ENCODE results near the gene KLHL12.

The KLHL12 gene

DNA sequence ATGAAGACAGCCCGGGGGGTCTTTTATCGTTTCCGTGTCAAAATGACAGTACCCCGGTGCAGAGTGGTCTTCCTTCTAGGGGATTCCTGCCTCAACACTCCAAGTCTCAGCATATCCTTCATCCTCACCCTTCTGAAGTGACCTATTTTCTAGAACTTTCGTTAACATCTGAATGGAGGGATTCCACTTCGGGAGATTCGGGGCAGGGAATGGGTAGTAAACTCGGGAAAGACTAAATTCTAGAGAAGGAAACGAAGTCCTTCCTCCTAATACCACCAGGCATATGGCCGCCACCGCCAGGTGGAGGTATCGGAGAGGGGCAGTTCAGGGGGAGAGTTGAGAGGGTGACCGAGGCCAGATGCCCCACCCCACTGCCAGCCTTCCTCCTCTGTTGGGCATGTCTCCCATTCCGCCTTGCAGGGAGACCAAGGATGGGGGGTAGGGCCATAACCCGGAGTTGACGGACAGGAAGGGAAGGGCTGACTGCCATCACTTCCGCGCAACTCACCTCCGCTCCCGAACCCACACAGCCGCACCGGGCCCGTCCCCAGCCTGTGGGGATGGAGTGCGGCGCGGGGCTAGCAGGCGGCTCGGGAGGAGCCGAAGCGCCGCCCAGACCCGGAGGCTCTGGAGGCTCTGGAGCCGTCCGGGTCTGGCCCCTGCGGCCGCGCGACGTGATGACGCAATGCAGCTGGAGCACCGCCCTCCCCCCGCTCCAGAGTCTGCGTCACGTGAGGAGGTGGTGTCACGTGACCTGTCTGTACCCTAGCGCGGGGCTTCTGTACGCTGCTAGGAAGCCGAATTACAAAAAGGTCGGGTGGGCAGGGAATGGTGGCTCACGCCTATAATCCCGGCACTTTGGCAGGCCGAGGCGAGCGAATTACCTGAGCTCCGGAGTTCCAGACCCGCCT lies at the start of gene KLHL12:
KLHL12 (minus strand) TSS at position 654 of the 911 bp plus-strand sequence. CDS start 2,072 bp downstream, outside the sequence.
- peak; percentile 84 for DNase-seq

DNA sequence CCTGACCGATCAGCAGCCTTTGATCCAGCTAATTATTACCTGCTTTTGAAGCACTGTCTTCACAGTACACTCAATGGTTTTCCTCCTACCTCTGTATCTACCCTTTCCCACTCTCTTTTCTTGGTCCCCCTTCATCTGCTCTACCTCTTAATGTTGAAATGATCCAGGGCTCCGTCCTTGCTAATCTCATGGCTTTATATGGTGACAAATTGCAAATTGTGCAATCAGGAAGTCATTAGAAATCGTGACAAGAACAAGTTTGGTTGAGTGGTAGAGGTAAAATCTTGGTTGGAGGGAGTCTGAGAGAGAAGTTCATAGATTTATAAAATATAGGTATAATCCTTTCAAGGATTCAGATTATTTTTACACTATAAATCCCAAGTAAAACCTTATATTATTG lies 49.6 kb upstream of the KLHL12 start:
- DNase-seq = no peak

DNA sequence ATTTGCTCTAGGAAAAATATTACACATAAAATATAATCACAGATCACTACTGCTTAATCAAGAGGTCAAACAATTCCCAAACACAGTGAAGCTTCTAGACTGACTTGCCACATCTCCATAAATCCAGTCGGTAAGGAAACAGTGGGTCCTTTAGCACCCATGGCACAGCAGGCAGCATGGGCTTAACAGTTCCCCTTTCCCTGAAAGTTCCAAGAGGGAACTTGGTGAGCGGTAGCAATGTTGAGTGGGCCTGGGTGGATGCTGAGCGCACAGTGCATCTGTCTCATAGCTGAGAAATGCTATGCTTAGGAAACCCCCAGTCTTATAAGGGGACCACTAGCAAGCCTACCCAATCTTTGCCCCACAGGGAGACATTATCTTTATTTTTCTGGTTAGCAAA lies 47.8 kb upstream of the KLHL12 start:
- no peak for DNase-seq

DNA sequence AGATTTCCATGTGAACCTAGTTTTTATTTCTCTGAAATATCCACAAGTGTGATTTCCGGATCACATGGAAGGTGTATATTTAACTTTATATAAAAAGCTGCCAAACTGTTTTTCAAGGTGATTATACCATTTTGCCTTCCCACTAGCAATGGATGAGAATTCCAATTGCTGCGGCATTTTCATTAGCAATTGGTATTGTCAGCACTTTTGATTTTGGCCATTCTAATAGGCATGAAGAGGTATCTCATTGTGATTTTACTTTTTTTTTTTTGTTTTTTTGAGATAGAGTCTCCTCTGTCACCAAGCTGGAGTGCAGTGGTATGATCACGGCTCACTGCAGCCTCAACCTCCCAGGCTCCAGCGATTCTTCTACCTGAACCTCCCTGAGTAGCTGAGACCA lies 45.0 kb upstream of the KLHL12 start:
- no peak for DNase-seq

DNA sequence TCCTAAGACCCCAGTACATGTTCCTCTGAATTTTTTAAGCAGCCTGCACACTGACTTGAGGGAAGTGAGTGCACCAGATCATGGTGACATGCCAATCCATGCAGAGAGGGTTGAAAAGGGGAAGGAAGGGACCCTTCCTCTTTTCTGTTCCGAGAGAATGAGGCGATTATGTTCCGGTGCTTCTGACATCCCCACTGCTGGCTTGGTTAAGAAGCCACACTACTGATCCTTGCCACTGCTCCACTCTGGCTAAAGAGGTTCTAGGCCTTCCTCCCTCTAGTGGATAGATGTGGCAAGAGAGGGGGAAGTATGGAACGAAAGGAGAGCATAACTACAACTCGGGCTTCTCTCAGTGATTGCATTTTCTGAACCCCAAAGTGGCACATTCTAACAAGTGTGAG lies 41.9 kb upstream of the KLHL12 start:
- DNase-seq = peak; percentile 90

DNA sequence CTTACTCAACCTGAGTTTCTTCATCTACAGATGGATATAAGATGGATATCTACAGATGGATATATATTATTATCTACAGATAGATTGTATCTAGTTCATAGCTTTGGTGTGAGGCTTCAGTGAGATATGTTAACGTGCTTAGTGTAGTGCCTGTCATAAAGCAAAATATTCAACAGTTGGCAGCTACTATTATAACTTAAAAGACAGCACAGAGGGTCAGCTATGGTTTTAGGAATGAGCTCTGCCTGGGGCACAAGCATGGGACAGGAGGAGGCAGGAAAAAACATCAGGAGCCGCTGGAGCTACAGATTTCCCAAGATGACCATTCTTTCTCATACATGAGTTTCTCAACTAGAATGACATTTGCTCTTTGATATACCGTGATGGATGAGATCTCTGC lies 41.3 kb upstream of the KLHL12 start:
- DNase-seq = no peak

DNA sequence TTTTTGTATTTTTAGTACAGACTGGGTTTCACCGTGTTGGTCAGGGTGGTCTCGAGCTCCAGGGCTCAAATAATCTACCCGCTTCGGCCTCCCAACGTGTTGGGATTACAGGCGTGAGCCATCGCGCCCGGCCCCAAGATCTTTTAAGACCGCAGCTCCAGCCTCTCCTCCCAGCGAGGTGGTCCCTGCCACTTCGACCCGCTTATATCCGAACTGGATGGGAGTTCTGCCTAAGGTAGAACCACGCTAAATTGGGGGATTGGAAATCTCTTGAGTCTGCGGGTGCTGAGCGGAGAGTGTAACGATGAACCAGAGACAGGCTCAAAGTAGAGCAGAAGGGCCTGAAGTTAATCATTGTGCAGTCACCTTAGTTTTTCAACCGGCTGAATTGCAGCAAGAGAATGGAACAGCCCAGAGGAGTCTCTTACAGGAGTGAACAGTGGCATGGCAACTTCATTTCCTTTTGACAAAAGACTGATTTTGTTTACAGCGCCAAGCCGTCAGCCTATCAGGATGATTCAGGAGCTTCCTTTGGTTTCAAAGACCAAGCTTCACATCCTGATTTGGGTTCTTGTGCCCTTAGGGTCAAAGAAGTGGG lies 40.7 kb upstream of the KLHL12 start:
- DNase-seq = peak; percentile 1

DNA sequence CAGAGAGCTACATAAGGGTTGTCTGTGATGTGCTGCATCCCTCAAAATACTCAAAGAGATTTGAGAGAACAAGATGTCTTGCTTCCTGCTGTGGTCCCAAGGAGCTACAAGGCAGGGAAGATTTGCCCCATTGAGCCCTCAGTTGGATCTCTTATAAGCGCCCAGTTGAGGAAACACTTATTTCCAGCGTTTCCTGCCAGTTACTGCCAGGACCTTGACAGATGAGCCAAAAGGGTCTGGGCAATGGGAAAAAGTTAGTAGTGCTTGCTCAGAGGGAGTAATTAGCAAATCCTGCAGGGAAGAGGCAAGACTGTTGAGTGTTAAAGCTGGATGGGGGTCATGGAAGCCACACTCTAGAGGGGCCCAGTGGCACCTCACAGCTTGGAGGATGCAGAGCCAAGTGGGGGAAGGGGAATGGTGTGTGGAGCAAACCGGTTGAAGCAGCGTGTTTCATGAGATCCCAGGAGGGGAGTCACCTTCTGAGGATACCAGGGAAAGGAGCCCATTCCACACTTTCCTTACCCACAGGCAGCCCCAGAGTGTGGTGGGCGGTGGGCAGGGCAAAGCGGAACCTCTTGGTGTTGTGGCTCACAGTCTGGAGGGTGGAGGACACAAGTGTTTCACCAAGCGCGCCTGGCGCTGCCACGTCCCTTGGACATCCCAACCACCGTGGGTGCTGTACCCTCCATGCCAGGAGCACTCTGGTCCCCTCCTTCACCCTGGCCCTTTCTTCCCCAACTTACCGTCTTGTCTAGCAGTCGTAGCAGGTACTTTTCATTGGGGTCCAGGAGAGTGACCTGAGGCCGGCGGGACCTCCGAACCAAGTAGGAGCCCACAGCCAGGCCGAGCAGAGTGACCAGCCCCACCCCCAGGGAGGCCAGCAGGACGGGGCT lies 39.2 kb upstream of the KLHL12 start:
- no peak for DNase-seq

DNA sequence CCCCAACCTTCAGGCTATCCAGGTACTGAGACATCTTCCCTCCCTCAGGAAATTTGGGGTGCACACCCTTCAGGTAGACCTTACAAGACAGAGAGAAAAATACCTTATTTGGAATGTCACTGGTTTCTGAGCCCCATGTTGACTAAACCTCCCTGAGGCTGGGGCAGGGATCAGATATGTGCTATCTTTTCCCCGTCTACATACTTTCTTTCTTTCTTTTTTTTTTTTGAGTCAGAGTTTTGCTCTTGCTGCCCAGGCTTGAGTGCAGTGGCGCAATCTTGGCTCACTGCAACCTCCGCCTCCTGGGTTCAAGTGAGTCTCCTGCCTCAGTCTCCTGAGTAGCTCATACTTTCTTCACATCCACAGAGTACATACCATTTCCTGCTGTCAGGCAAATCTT lies 38.4 kb upstream of the KLHL12 start:
- no peak for DNase-seq

DNA sequence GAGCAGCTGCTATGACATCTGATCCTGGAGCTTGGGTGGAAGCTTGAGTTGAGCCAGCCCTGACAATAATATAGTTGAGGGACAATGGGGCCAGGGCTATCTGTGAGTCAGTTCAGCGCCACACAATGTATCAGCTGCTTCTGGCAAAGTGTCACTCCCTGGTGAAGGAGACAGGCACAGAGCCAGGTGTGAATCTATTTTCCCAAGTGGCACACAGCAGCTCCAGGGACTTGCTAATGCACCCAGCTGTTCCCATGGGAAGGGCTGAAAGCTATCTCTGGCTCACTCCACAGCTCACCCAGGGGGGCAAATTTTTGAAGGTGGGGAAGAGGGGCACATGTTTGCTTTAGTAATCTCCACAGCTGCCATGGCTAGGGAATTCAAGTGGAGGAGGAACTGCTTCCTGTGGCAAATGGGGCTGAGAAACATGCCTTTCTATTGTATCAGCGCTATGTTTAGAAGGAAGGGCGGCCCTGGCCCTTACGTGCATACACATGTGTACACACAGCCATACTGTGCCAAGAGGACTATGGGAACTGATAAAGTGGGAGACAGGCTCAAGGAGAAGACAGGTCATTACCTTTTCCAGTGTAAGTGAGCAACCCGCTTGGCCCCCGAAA lies 37.9 kb upstream of the KLHL12 start:
- no peak for DNase-seq

DNA sequence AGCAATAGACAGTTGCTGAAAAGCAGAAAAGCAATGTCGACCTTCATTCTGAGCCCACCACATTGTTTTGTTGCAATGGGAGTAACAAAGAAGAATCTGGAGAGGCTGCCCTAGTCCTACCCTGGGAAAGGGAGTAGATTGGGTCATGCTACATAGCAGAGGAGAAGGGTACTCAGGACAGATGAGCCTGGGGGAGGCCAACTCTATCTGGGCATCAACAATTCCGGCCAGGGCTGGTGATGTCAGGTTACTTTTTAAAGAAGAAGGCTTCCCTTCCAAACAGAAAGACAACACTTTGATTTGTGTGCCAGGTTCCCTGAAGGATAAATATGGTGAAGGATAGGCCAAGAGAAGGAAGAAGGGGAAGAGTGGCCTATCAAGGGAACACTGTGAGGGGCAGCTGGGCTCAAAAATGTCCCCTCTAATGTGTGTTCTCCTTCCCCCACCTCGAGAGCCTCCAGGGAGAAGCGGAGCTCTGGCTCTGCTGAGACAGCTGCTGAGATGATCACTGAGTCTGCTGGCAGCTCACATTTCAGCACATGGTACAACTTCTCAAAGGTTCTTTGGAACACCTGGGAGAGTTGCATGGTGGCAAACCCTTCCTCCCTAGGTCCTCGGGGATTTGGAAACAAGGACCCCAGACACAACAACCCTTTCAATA lies 34.3 kb upstream of the KLHL12 start:
- no peak for DNase-seq

DNA sequence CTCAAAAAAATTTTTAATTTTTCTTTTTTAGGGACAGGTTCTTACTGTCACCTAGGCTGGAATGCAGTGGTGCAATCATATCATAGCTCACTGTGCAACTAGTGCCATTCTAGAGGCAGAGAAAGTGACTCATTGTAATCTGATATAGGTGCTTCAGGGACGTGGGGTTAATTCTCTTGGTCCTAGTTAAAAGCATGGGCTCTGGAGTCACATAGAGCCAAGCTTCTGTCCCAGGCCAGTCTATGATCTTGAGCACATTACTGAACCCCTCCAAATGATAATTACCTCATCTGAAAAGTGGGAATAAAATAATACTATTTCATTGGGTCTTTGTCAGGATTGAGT lies 32.2 kb upstream of the KLHL12 start:
- DNase-seq = no peak

DNA sequence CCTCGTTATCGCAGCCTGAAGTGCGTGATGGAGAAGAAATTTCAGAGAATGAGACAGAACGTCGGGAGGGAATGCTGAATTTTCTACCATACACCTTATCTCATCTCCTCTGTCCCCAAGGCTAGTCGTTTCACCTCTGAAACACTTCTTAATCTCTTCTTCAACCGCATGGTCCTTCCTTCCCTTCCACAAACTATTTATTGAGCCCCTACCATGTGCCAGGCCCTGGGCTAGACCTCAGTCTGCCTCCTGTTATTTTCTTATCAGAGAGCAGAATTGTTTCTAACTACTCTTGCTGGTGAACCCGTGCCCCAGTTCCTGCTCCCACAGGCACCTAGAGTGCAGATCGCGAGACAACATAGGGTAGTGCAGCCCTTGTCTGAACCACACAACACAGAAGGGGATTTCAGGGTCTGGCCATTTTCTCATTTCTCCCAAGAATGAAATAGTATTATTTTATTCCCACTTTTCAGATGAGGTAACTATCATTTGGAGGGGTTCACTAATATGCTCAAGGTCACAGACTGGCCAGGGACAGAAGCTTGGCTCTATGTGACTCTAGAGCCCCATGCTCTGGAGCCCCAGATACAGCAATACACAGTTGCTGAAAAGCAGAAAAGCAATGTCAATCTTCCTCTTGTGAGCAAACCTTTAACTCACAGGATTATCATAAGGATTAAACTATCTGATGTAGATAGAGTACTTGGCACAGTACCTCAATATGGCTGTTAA lies 31.7 kb upstream of the KLHL12 start:
- peak; percentile 6 for DNase-seq

DNA sequence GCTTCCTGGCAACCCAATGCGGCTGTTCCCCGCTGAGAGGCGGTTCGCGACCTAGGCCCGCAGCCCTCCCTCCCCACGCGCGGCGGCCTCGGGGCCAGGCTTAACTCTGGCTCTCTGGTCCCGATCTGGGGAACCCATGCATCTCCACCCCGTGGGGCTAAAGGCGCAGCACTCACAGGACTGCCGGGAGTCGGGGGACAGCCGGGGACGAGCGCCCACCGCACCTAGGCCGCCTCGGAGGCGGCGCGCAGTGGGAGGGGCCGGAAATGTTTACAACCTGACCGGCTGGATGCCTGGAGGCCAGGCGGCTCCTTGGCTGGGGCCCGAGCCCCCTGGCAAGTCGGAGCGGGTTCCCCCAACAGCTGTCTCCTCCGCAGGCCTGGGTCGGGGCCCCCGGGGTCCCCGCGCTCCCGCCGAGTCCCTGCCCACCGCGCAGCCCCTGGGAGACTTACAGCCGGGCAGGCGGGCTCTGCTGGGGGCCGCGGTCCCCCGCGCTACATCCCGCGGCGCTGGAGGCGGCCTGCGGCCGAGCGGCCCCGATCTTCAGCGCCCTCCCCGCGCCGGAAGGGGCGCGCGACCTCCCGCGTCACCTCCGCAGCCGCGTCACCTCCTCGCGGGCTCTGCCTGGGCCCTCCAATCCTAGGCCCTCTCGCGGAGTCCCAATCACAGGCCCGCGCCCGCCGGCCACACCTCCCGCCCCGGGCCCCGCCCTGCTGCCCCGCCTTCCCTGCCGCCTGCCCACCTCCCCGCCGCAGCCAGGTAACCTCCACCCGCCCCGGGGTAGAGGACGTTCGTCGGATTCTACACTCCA lies 30.9 kb upstream of the KLHL12 start, which contains the start of gene ADIPOR1:
ADIPOR1 (minus strand) TSS at position 580 of the 811 bp plus-strand sequence. CDS start 7,242 bp downstream, outside the sequence.
- DNase-seq = peak; percentile 7

DNA sequence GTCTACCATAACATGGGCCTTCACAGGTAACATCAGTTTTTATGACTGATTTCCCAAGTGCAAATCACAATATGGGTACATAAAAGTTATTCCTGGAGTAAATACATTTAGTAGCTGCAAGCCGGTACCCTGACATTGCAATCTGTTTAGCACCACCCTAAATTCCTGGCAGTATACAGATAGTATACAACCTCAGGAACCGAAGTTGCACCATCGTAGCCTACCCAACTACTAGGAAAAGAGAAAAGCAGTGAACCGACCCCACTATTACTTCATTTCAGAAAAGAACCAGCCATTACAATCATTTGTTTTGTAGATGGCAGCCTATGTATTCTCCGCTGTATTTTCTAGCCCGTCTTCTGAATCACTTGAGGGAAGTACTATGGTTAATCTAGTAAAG lies 29.9 kb upstream of the KLHL12 start:
- no peak for DNase-seq

DNA sequence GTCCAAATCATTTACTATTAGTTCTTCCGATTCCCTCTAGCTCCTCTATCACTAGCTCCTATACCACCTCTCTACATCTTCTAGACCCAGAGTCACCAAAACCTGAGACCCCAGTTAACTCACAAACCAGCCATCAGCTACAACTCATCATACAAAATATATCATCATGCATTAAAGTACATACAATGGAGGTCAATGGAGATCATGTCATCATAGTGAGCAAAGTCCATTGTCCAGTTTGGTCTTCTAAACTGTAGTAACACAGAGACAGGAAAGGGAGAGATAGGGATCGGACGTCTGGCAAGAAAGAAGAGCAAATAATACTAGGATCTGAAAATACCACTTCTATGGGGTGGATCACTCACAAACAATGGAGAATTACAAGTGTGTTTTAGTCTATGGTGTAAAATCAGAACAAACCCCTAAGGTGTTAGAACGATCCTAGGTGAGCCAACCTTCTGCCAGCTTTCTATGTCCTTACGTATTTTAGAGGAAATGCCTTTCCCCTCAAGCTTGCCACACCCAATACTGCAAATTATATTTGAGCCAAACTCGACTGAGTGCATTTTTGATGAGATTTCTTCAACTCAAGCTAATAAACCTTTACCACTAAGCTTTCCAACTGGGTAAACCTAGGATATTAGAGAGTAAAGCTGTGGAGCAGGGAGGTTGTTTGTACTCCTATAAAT lies 27.2 kb upstream of the KLHL12 start:
- no peak for DNase-seq

DNA sequence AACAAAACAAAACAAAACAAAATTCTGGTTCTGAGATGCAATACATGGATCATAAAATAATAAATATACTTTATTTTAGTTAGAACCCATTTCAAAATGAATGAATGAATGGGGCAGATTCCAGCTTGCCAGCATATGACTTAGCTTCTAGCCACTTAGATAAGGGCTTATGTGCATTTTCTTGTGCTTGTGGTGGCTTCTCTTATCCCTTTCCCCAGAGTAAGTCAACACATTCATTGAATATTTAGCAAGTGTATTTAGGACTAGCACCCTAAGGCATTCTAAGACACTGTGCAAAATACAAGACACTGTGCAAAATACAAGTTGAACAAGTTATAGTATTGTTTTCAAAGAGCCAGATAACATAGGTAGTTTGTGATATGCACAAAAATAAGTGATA lies 26.4 kb upstream of the KLHL12 start:
- DNase-seq = no peak

DNA sequence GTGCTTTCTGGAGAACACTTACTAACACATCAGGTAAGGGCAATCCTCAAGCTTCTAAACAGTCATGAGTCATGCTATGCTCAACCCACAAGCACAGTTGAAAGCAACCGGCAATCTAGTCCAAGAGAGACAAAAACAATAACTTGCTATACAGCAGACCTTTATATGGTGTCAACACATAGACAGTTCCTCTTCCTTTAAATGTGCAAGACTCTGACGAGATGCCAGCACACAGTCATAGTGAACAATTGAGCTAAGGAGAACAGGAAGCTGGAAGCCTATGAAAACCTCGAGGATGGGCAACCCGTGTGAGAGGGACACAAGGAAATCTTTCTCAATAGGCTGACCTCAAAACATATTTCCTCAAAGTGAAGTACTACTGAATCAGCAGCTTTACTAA lies 25.8 kb upstream of the KLHL12 start:
- DNase-seq = peak; percentile 92

DNA sequence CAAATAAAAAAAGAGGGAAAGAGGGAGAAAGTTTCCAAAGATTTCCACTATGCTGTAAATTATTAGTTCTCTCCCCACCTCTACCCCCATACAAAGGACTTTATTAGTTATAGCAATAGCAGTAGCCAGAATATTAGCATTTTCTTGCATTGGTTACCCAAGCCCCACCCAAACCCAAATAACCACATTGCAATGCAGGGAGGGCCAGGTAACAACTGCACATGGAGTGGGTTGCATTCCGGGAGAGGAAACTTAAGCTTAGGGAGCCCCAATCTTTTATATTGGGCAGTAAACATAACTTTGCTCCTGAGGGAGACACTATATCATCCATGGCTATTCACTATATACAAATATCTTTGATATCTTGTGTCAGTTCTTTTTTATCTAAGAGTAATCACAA lies 25.1 kb upstream of the KLHL12 start:
- DNase-seq = no peak

DNA sequence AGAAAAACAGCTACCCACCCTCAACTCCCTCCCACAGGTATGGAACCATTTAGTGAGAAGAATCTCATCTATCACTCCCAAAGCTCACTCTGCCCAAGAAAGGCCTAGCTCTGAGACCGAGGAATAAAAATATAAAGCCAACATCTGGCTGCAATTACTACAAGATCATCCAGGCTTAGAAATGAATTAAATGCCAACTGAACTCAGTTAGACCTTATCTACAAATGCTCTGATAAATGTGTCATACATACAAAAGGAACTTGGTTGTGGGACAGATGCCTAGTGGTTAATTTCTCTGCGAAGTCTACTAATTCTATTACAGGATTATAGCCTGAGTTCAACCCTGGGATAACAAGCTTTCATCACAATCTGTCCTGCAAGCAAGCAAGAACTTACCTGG lies 24.4 kb upstream of the KLHL12 start:
- DNase-seq = no peak

Measured in GF-D8 (cell line).